ENCODE measurements around the gene CXCL1.

CXCL1 gene

DNA sequence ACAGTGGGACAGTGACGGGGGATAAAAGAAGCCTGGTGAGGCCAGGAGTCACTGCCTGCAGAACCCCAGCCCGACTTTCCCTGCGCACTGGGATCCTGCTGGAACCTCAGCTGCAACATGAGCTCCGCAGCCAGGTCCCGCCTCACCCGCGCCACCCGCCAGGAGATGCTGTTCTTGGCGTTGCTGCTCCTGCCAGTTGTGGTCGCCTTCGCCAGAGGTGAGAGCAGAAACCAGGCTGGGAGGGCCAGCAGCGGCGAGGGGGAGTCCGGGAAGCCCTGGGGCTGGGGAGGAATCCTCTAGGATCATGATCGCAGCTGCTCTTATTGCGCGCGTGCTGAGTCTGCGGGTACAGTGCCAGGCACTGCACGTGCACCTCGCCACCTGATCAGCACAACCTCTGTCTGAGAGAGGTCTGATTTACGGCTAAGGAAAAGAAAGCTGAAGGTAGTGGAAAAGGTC is 15.9 kb upstream of the CXCL1 start, which contains the start of gene PF4V1:
PF4V1 (plus strand) TSS at position 51 of the 459 bp plus-strand sequence; CDS start at position 118, 67 bp downstream.
- Histone ChIP-seq H3K4me3 (ENCODE audit: low read length) (peak within 1 kb of the TSS; percentile 29), H3K9me3 (replicated peaks; ENCODE audit: low read length) (peaks cover 12% of the 10 kb centered on the region), H3K4me2 (ENCODE audit: low read length) (peak within 1 kb of the TSS; percentile 70), H3K9ac (ENCODE audit: low read depth, low read length) (no peak within 1 kb of the TSS), H3K27me3 (ENCODE audit: control insufficient read depth, insufficient read depth, low read length) (no peaks in the 10 kb centered on the region), H3K4me1 (ENCODE audit: control insufficient read depth, insufficient read depth, low read length) (peaks cover 25% of the 10 kb centered on the region), H3K36me3 (ENCODE audit: insufficient read depth, low read length) (peaks cover 5% of the 10 kb centered on the region)

- no peak overlapping the region for H3K4me3 ChIP-seq (ENCODE audit: low read length)
- no peaks in the 10 kb centered on the region for H3K27me3 ChIP-seq (ENCODE audit: control insufficient read depth, insufficient read depth, low read length)
- peaks cover 25% of the 10 kb centered on the region for H3K4me1 ChIP-seq (ENCODE audit: control insufficient read depth, insufficient read depth, low read length)
- H3K36me3 ChIP-seq (ENCODE audit: insufficient read depth, low read length), result peaks cover 5% of the 10 kb centered on the region
- H3K9ac ChIP-seq (ENCODE audit: low read depth, low read length), result no peak overlapping the region
- peaks cover 12% of the 10 kb centered on the region for H3K9me3 ChIP-seq (replicated peaks; ENCODE audit: low read length)
- peak overlapping the region; percentile 70 for H3K4me2 ChIP-seq (ENCODE audit: low read length)
These were observed 15.3 kb upstream of the CXCL1 start for GRCh38 chr4:73853718-73854473.

- no peak overlapping the region for H3K4me2 ChIP-seq (ENCODE audit: low read length)
These were observed 13.8 kb upstream of the CXCL1 start for GRCh38 chr4:73855406-73855805.

GRCh38 chr4:73856518-73856917 is 12.7 kb upstream of the CXCL1 start:
- Histone ChIP-seq H3K9ac (ENCODE audit: low read depth, low read length) (peak overlapping the region; percentile 61), H3K36me3 (ENCODE audit: insufficient read depth, low read length) (peaks cover 5% of the 10 kb centered on the region), H3K4me2 (ENCODE audit: low read length) (no peak overlapping the region), H3K9me3 (replicated peaks; ENCODE audit: low read length) (peaks cover 12% of the 10 kb centered on the region), H3K27me3 (ENCODE audit: control insufficient read depth, insufficient read depth, low read length) (no peaks in the 10 kb centered on the region), H3K4me1 (ENCODE audit: control insufficient read depth, insufficient read depth, low read length) (peaks cover 37% of the 10 kb centered on the region), H3K4me3 (ENCODE audit: low read length) (no peak overlapping the region)

More at GRCh38 chr4:73855406-73855805, 13.8 kb upstream of the CXCL1 start:
- peaks cover 5% of the 10 kb centered on the region for H3K36me3 ChIP-seq (ENCODE audit: insufficient read depth, low read length)
- H3K27me3 ChIP-seq (ENCODE audit: control insufficient read depth, insufficient read depth, low read length), result no peaks in the 10 kb centered on the region
- no peak overlapping the region for H3K4me3 ChIP-seq (ENCODE audit: low read length)
- no peak overlapping the region for H3K9ac ChIP-seq (ENCODE audit: low read depth, low read length)
- peaks cover 37% of the 10 kb centered on the region for H3K4me1 ChIP-seq (ENCODE audit: control insufficient read depth, insufficient read depth, low read length)
- peaks cover 12% of the 10 kb centered on the region for H3K9me3 ChIP-seq (replicated peaks; ENCODE audit: low read length)

DNA sequence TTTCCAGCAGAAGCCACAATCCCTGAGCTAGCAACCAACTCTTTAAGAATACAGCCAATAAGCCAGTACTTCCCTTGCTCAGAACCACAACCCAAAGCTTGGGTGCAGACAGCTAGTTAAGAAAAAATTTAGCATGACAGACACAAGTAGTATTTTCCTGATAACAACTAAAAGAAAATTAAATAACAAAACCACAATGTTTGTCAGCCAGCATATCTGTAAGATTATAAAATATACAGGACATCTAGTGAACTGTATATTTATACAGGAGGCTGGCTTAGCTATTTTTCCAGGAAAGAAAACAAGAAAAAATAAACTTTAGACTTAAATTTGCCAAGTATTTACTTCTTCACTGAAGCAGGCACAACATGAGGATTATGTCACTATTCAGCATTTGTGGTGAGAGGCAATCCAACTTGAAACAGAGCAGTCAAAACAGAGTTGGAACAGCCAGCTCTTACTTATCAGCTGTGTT is 9.5 kb upstream of the CXCL1 start:
- Histone ChIP-seq H3K9ac (ENCODE audit: low read depth, low read length) (no peak overlapping the region), H3K9me3 (replicated peaks; ENCODE audit: low read length) (peaks cover 12% of the 10 kb centered on the region), H3K4me3 (ENCODE audit: low read length) (no peak overlapping the region), H3K36me3 (ENCODE audit: insufficient read depth, low read length) (peaks cover 5% of the 10 kb centered on the region), H3K27me3 (ENCODE audit: control insufficient read depth, insufficient read depth, low read length) (no peaks in the 10 kb centered on the region), H3K4me1 (ENCODE audit: control insufficient read depth, insufficient read depth, low read length) (peaks cover 47% of the 10 kb centered on the region), H3K4me2 (ENCODE audit: low read length) (no peak overlapping the region)

GRCh38 chr4:73860181-73860580 is 9.0 kb upstream of the CXCL1 start:
- peaks cover 12% of the 10 kb centered on the region for H3K9me3 ChIP-seq (replicated peaks; ENCODE audit: low read length)
- H3K4me2 ChIP-seq (ENCODE audit: low read length), result no peak overlapping the region

GRCh38 chr4:73860917-73861316 is 8.3 kb upstream of the CXCL1 start:
- no peak overlapping the region for H3K4me2 ChIP-seq (ENCODE audit: low read length)
- H3K9ac ChIP-seq (ENCODE audit: low read depth, low read length), result no peak overlapping the region
- no peak overlapping the region for H3K4me3 ChIP-seq (ENCODE audit: low read length)
- H3K9me3 ChIP-seq (replicated peaks; ENCODE audit: low read length), result peaks cover 12% of the 10 kb centered on the region
- peaks cover 5% of the 10 kb centered on the region for H3K36me3 ChIP-seq (ENCODE audit: insufficient read depth, low read length)
- H3K4me1 ChIP-seq (ENCODE audit: control insufficient read depth, insufficient read depth, low read length), result peaks cover 49% of the 10 kb centered on the region
- no peaks in the 10 kb centered on the region for H3K27me3 ChIP-seq (ENCODE audit: control insufficient read depth, insufficient read depth, low read length)

More at GRCh38 chr4:73860181-73860580, 9.0 kb upstream of the CXCL1 start:
- no peaks in the 10 kb centered on the region for H3K27me3 ChIP-seq (ENCODE audit: control insufficient read depth, insufficient read depth, low read length)
- H3K4me3 ChIP-seq (ENCODE audit: low read length), result no peak overlapping the region
- peaks cover 51% of the 10 kb centered on the region for H3K4me1 ChIP-seq (ENCODE audit: control insufficient read depth, insufficient read depth, low read length)
- H3K9ac ChIP-seq (ENCODE audit: low read depth, low read length), result no peak overlapping the region
- H3K36me3 ChIP-seq (ENCODE audit: insufficient read depth, low read length), result peaks cover 5% of the 10 kb centered on the region

DNA sequence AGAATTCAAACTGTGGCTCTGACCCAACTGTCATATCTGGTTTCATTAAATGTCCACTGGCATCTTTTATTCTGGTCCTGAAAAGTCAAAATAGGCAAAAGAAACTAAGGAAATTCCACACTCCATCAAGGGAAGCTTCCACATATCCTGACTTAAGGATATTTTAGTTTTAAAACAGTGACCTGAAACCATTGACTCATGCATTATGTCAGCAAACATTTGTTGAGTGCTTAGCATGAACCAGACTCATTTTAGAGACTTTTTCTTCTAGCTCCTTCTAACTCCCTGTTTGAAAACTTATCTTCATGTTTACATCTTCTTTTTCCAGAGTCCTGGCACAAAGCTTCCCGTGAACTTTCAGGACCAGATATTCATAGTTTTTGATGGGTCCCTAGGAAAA is 6.9 kb upstream of the CXCL1 start:
- H3K4me1 ChIP-seq (ENCODE audit: control insufficient read depth, insufficient read depth, low read length), result peaks cover 40% of the 10 kb centered on the region
- no peak overlapping the region for H3K4me2 ChIP-seq (ENCODE audit: low read length)
- H3K4me3 ChIP-seq (ENCODE audit: low read length), result no peak overlapping the region
- peaks cover 5% of the 10 kb centered on the region for H3K9me3 ChIP-seq (replicated peaks; ENCODE audit: low read length)
- H3K9ac ChIP-seq (ENCODE audit: low read depth, low read length), result no peak overlapping the region
- H3K27me3 ChIP-seq (ENCODE audit: control insufficient read depth, insufficient read depth, low read length), result no peaks in the 10 kb centered on the region
- H3K36me3 ChIP-seq (ENCODE audit: insufficient read depth, low read length), result peaks cover 5% of the 10 kb centered on the region

GRCh38 chr4:73864365-73864764 is 4.8 kb upstream of the CXCL1 start:
- H3K36me3 ChIP-seq (ENCODE audit: insufficient read depth, low read length), result no peaks in the 10 kb centered on the region
- peak overlapping the region; percentile 57 for H3K4me2 ChIP-seq (ENCODE audit: low read length)
- no peak overlapping the region for H3K4me3 ChIP-seq (ENCODE audit: low read length)
- H3K9me3 ChIP-seq (replicated peaks; ENCODE audit: low read length), result no peaks in the 10 kb centered on the region
- peak overlapping the region; percentile 9 for H3K9ac ChIP-seq (ENCODE audit: low read depth, low read length)
- peaks cover 45% of the 10 kb centered on the region for H3K4me1 ChIP-seq (ENCODE audit: control insufficient read depth, insufficient read depth, low read length)
- H3K27me3 ChIP-seq (ENCODE audit: control insufficient read depth, insufficient read depth, low read length), result no peaks in the 10 kb centered on the region

DNA sequence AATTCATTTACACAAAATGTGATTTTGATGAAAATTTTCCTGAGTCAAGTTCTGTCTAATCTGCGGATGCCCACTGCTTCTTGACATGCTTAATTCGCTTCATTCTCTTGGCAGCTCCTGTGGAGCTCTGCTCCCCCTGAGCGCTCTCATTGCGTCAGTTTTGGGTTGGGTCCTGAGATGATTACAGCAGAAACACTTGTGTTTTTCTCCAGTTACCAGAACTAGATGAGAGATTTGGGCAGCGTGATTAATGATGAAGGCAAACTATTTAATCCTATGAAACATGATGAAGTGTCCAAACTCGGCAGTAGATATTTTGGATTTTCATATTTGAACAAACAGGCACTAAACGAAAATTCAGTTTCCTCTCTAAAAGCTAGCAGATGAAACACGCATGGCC is 4.2 kb upstream of the CXCL1 start:
- H3K9ac ChIP-seq (ENCODE audit: low read depth, low read length), result peak overlapping the region; percentile 9
- no peak overlapping the region for H3K4me3 ChIP-seq (ENCODE audit: low read length)
- peak overlapping the region; percentile 57 for H3K4me2 ChIP-seq (ENCODE audit: low read length)
- no peaks in the 10 kb centered on the region for H3K27me3 ChIP-seq (ENCODE audit: control insufficient read depth, insufficient read depth, low read length)
- H3K36me3 ChIP-seq (ENCODE audit: insufficient read depth, low read length), result no peaks in the 10 kb centered on the region
- peaks cover 48% of the 10 kb centered on the region for H3K4me1 ChIP-seq (ENCODE audit: control insufficient read depth, insufficient read depth, low read length)
- no peaks in the 10 kb centered on the region for H3K9me3 ChIP-seq (replicated peaks; ENCODE audit: low read length)

DNA sequence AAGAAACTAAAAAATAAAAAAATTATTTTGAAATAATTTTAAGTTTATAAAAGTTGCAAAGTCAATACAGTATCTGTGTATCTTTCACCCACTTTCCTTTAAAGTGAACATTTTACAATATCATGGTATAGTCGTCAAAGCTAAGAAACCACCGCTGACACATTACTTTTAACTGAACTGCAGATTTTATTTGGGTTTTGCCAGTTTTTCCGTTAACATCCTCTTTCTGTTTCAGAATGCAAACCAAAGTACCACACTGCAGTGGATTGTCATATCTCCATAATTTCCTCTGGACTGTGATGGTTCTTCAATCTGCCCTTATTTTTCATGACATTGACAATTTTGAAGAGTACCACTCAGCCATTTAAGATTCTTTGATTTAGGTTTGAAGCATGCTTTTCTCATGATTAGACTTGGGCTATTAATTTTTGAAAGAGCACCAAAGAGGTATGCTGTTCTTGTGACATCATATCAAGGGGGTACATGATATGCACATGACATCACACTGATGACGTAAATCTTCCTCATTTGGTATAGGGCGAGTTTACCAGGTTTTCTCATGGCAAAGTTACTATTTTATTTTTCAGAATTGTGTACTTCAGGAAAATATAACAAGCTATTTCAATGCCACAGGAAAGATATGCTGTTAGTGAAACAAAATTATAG is 3.6 kb upstream of the CXCL1 start:
- H3K9ac ChIP-seq (ENCODE audit: low read depth, low read length), result peak overlapping the region; percentile 9
- no peak overlapping the region for H3K4me3 ChIP-seq (ENCODE audit: low read length)
- no peak overlapping the region for H3K4me2 ChIP-seq (ENCODE audit: low read length)
- H3K4me1 ChIP-seq (ENCODE audit: control insufficient read depth, insufficient read depth, low read length), result peaks cover 50% of the 10 kb centered on the region
- no peaks in the 10 kb centered on the region for H3K36me3 ChIP-seq (ENCODE audit: insufficient read depth, low read length)
- no peaks in the 10 kb centered on the region for H3K27me3 ChIP-seq (ENCODE audit: control insufficient read depth, insufficient read depth, low read length)
- H3K9me3 ChIP-seq (replicated peaks; ENCODE audit: low read length), result no peaks in the 10 kb centered on the region

All from skeletal muscle satellite cell (primary cell).